NCI-H2107 treated with DMSO at 0.1 percent for 48 hours (cell line): ENCODE data around the gene STX17.
"Not testable (repeated sequence)": the region's sequence is repeated elsewhere in the genome, so short reads cannot be mapped to it uniquely, and the experiment has no call there.

Experiments
- DNase-seq: peaks from one replicate; lab custom pipeline; 2025; ENCODE audit not compliant: unreplicated experiment; lab: John Stamatoyannopoulos, UW

The STX17 gene

DNA sequence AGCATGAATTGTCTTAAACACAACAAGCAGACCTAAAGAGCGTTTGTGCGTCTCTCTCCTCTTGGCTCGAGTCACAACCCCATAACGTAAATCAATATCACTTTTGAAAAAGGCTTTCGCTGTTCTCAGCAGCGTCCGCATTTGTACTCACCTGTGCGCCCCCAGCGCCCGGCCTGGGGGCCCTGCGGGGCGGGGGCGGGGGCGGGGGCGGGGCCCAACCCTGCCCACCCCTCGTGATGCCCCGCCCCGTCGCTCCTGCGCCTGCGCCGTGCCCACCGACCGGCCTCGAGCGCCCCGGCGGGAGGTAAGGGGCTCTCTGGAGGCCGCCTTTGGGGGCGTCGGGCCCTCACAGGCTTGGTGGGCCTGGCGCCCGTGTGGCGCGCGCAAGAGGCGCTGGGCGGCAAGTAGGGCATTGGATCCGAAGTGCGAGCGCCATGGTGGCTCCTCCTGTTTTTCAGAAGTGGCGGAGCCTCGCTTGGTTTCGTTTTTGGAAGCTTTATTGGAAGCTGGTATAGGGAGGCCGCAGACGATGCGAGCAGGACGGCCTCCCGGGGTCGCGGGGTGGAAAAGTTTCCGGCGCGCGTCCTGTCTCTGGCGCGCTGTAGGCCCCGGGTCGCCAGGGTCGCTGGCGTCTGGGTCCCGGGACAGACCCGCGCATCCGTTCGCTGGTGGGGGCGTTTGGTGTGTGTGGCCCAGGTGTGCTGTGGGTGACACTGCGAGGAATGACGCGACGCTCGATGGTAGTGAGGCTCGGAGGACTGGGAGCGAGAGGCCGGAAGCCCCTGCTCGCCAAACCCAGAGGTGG is at the start of gene STX17:
STX17 (plus strand) TSS at position 252 of the 805 bp plus-strand sequence. CDS start 8,586 bp downstream, outside the sequence.
- peak; percentile 68 for DNase-seq

DNA sequence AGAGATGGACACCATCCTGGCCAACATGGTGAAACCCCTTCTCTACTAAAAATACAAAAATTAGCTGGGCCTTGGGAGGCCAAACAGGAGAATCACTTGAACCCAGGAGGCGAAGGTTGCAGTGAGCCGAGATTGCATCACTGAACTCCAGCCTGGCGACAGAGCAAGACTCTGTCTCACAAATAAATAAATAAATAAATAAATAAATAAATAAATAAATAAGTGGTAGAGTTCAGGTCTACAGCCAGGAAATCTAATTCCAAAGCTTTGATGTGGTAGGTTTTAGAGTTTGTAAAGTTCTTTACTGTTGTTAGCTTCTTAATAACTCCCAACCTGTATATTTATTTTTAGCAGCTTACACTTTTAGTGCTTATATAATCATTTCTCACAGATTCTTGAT is 48.9 kb upstream of the STX17 start:
- DNase-seq: not testable (repeated sequence)

DNA sequence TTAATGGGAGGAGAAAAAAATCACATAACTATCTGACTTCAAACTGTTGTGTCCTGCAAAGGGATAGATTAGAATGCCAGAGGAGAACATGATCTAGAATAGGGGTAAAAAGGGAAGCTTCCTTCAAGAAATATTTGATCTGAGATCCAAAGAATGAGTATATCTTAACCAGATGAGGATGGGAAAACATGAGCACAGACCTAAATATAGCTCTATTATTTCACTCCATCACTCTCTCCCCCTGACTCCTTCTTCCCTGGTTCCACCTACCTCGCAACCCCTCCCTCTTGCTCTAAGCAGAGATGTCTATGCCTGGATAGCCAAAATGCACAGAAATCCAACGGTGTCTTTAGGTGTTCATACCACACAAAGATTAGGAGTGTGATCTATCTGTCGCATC is 48.4 kb upstream of the STX17 start:
- no peak for DNase-seq

DNA sequence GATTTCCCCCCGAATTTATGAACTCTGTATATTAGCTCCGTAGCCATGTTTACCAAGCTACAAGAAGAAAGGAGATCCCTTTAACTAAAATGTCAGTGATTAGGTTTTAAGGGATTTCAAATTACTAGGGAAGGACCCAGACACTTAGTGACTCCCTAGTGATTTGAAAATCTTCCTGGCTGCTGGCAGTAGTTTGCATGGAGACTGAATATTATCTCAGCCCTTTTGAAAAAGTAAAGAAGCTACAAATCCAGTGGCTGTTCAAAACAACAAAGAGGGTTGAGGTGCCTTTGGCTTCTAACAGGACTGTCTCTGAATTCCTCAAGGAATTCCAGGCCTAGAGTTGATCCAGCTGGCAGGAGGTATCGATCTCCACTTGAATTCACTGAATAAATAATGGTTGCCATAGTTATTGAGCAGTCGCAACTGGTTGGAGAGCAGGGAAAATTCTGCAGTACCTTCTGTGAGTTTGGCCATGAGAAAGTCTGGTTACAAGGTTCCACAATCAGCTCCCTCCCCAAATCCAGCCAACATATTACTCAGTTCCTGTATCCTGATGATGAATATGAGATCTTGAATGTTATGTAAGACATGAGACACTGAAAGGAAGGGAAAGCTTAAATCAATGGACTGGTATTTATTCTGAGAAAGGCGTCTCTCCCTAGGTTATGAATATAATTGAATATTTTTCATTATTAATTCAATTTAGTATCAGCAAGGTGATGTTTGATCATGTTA is 47.0 kb upstream of the STX17 start:
- DNase-seq: no peak

DNA sequence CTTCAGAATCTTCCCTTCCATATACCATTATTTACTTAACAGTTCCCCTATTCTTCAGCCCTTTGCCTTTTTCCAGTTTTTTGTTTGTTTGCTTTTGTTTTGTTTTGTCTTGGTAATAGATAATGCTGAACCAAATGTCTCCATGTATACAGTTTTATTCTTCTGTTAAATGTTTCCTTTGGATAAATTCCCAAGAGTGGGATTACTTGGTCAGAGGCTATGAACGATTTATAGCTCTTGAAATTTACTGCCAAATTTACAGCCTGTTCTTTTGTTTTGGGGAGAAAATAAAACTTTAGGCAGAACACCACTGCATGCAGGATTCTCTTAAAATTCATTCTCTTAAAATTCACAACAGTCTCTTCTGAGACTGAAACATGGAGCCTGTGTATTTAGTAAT is 46.2 kb upstream of the STX17 start:
- DNase-seq: no peak

DNA sequence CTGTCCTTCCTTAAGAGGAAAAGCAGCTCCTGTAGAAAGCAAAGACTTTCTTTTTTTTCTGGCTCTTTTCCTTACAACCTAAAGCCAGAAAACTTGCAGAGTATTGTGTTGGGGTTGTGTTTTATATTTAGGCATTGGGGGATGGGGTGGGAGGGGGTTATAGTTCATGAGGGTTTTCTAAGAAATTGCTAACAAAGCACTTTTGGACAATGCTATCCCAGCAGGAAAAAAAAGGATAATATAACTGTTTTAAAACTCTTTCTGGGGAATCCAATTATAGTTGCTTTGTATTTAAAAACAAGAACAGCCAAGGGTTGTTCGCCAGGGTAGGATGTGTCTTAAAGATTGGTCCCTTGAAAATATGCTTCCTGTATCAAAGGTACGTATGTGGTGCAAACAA is 42.5 kb upstream of the STX17 start:
- DNase-seq: no peak

DNA sequence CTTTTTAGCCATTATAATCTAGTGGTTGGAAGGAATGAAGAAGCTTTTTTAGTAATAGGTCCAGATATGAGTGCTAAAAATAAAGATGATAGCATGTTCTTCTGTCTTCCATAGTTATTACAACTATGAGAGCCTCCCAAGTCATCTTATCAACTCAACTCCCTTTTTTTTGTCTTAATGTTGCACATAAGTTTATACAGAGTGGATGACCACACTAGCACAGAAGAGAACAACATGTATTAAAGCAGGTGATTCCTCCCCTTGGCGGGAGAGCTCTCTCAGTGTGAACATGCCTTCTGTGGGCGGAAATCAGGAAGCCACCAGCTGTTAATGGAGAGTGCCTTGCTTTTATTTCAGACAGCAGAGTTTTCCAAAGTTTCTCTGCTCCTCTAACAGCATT is 40.1 kb upstream of the STX17 start:
- no peak for DNase-seq

DNA sequence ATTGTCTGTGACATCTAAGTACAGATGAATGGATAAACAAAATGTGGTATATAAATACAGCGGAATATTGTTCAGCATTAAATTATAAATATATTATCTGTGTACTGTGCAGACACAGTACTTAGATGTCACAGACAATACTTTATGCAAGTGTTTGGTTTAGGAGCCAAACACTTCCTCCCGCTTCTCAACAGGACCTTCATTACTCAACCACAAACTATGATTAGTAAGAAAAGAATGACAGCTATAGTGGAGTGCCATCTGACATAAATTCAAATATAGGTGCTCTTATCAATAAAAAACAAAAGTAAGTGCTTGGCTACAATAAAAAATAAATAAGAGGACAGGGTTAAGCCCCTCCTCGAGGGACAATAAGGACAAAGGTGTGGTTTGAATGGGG is 38.9 kb upstream of the STX17 start:
- no peak for DNase-seq

DNA sequence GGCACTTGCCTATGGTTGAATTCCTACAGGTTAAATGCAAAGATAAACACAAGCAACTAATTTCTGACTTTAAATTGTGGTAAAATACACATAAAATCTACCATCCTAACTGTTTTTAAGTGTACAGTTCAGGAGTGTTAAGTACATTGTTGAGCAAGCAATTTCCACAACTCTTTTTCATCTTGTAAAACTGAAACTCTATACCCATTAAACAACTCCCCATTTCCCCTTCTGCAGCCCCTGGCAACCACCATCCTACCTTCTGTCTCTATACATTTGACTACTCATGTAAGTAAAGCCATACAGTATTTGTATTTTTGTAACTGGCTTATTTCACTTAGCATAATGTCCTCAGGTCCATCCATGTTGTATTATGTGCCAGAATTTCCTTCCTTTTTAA is 38.5 kb upstream of the STX17 start:
- DNase-seq: no peak

DNA sequence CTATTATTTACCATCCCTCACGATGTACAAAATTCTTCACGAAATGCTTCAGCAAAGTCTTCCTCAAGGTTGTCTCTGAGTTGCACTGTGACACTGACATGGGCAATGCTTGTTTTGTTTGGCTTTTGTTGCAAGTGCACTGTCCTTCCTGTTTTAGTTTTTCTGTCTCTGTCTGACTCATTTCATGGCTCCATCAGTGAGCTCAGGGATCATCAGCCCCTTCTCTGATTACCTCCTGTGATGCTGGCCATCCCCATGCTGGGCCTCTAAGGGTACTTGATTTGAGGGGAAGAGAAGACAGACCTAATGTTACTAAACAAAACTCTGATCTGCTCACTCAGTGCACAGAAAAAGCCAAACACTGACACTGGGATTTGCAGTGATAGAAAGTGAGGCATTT is 37.6 kb upstream of the STX17 start:
- DNase-seq: no peak

DNA sequence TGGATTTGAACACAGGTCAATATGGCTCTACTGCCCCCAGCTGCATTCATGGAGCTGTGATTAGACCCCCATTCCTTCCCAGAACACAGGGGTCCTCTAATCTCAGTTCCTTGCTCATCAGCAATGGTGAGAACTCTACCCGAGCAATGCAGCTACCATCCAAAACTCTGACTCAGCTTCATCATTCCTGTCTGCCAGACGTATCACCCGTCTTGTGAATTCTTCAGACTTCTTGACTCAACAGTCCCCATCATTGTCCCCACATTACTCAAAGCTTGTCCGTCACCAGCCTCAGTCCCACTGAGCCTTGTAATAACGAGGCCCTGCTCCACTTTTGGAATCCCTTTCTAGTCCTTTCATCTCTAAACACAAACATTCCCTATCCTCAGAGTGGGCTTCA is 36.3 kb upstream of the STX17 start:
- DNase-seq: no peak

DNA sequence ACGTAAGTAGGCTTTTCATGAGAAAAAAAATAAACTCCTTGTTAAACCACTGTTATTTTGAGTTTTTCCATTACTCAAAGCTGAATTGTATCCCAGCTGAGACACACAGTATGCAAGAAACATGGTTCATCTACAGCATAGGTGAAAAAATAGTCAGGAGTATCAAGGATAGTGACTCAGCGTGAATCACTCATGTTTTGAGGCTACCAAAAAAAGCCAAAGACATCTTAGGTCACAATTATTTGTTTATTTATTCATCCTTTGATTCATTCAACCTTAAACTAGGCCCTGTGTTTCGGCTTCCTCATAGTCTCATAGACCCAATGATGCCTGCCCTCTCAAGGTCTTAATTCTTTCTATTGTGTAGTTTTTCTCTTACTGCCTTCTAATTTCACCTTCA is 32.9 kb upstream of the STX17 start:
- no peak for DNase-seq

DNA sequence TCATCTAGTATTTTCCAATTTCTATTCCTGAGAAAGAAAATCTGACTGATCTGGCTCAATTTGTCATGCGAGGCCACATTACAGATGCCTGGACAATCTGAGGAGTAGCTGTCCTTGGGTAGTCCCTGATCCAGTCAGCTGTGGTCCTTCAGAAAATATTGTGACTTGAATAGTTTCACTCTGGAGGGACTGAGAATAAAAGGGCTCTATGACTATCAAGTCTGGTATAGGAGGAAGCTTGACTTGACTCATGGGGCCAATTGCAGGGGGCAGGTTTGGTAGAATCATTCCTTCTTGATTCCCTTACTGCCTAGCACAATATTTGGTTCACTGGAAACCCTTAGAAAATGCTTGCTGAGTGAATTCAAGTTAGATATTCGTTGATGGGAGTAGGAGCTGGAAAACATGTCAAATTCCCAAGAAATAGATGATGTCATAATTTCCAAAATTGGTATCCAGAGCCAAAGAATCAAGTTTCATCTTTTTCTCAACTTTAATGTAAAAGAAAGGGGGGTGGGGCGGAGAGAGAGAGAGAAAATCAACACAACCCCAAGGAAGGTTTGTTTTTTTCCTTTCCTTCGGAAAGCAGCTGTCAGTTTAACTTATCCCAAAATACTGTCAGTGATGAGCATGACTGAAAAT is 32.4 kb upstream of the STX17 start:
- no peak for DNase-seq

DNA sequence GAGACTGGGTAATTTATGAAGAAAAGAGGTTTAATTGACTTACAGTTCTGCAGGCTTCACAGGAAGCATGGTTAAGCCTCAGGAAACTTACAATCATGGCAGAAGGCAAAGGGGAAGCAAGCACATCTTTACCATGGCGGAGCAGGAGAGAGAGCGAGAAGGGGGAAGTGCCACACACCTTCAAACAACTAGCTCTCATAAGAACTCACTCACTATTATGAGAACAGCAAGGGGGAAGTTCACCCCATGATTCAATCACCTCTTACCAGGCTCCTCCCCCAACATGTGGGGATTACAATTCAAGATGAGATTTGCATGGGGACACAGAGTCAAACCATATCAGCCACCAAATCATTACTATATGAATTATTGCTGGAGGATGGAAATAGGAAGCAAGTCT is 30.3 kb upstream of the STX17 start:
- no peak for DNase-seq

DNA sequence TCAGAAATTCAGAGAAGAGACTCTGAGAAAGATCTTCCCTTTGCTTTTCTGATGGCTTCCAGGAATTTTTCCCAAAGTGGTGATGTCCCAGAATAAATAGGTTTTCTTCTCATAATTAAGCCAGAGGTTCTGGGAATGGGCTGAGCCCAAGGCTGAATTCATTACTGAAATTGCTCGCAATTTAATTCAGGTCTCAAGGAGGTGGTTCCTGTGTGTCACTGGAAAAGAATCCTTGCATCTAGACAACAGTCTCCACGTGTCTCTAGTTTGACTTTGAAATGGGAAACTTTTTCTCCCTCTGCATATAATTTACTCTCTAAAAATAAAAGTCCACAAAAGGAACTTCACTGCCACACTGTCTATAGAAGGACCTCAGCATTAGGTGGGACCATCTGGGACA is 27.8 kb upstream of the STX17 start:
- no peak for DNase-seq

DNA sequence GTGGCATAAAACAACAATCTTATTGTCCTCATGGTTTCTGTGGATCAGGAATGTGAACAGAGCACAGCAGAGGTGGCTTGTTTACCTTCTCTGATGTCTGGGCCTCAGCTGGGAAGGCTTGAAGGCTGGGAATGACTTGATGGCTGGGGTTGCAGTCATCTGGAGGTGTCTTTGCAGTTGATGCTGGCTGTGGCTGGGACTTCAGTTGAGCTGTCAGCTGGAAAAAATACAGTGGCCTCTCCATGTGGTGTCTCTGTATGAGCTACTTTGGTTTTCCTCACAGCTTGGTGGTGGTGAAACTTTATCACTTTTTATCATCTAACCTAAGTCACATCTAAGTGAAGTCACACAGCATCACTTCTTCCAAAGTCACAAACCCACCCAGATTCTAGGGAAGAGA is 24.7 kb upstream of the STX17 start:
- no peak for DNase-seq

DNA sequence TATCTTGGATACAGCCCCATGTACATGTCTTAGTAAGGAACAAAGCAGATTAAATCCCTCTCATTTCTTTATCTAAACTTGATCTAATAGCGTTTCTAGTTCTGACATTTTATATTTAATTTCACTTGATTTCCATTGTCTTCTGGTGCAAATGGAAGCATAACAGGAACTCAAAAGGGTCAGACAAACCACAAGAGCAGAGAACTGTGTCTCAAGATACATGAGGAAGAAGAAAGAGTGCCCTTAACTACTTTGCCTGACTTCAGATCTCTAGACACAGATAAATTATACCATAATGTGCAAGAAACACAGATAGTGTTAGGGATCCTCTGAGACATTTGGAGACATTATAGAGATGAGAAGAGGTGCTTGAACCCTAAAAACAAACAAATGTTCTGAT is 20.7 kb upstream of the STX17 start:
- no peak for DNase-seq

DNA sequence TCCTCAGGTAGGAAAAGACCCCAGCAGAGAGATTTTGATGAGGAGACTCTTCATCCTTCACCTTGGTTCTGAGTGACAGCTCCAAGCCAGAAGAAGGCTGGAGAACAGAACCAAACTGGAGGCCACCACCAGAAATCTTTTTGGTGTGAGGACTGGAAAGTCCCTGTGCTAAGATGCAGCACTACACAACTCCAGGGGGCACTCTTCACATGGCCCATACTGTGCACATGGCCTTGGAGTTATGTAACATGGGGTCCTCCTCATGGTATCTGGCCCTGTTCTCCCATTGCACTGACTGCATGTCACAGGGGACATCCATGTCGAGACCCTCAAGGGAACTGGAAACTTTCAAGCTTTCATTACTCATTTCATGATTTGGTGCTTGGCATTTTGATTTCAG is 17.3 kb upstream of the STX17 start:
- no peak for DNase-seq

DNA sequence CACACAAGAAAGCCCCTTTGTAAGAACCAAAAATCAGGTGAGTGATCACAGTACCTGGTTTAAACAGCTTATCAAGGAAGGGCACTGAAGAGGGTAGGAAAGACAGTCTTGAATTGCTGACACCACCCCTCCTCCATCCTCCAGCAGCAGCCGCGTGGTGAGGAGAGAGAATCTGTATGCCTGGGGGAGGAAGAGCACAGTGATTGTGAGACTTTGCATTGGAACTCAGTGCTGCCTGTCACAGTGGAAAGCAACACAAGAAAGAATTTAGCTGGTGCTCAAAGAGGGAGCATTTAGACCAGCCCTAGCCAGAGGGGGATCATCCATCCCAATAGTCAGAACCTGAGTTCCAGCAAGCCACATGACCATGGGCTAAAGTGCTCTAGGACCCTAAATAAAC is 11.6 kb upstream of the STX17 start:
- DNase-seq: no peak

DNA sequence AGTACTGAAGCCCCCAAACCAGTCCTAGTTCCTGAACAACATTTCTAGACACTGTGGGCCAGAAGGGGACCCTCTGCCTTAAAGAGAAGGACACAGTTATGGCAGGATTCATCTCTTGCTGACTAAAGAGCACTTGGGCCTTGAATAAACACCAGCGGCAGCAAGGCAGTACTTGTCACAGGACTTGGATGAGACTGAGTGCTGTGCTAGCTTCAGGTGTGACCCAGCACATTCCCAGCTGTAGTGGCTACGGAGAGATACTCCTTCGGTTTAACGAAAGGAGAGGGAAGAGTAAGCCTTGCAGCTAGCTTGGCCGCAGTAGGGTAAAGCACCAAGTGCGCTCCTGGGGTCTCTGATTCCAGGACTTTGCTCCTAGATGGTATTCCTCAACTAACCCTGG is 10.9 kb upstream of the STX17 start:
- DNase-seq: no peak

DNA sequence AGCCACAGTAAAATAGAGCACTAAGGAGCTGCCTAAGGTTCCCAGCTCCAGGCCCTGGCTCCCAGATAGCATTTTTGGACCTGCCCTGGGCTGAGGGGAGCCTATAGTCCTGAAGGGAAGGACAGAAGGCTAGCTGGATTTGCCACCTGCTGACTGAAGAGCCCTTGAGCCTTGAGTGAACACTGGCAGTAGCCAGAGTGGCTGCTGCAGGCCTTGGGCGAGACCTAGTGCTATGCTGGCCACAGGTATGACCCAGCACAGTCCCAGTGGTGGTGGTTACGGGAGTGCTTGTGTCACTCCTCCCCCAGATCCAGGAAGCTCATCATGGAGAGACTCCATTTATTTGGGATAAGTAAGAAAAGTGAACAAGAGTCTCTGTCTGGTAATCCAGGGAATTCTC is 10.3 kb upstream of the STX17 start:
- DNase-seq: no peak

DNA sequence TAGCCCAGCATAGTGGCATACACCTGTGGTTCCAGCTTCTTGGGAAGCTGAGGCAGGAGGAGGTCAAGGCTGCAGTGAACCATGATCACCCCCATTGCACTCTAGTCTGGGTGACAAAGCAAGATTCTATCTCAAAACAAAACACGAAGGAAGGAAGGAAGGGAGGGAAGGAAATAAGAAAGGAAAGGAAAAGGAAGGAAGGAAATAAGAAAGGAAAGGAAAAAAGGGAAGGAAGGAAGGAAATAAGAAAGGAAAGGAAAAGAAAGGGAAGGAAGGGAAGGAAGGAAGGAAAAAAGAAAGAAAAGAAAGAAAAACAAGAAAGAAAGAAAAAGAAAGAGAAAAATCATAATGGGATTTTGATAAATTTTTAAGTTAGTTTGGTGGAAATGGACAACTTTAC is 3.1 kb upstream of the STX17 start:
- no peak for DNase-seq
